PC-3 (cell line): Measurements from ENCODE around the gene TPK1.

Source experiments
- CTCF ChIP-seq: fragments of 300-600 bp; sonication (generic); conservative IDR thresholded peaks from 2 replicates; pipeline ENCODE4 v1.5.1; 2017; ENCODE audit warnings: antibody characterized with exemption, low read depth, mild to moderate bottlenecking, low read length
- EZH2phosphoT487 ChIP-seq: fragments of 300-600 bp; sonication (generic); IDR thresholded peaks from 2 replicates; pipeline ENCODE4 v1.6.1; 2018; ENCODE audit warnings: mild to moderate bottlenecking, antibody characterized with exemption, low read length, borderline replicate concordance

GRCh38 chr7:144428431-144428830 lies 407.4 kb downstream of the TPK1 start:
- no peak for TF ChIP-seq CTCF
- TF ChIP-seq EZH2phosphoT487, result no peak
